NCI-H2227 treated with DMSO at 0.1 percent for 48 hours (cell line): ENCODE measurements around the gene PIAS1.
"Not testable (repeated sequence)": the region's sequence is repeated elsewhere in the genome, so short reads cannot be mapped to it uniquely, and the experiment has no call there.

Source experiments
- DNase-seq: peaks from one replicate; lab custom pipeline; 2025; lab: John Stamatoyannopoulos, UW

The PIAS1 gene

GRCh38 chr15:68204361-68204760 lies 150.2 kb downstream of the PIAS1 start:
- DNase-seq, result no peak

DNA sequence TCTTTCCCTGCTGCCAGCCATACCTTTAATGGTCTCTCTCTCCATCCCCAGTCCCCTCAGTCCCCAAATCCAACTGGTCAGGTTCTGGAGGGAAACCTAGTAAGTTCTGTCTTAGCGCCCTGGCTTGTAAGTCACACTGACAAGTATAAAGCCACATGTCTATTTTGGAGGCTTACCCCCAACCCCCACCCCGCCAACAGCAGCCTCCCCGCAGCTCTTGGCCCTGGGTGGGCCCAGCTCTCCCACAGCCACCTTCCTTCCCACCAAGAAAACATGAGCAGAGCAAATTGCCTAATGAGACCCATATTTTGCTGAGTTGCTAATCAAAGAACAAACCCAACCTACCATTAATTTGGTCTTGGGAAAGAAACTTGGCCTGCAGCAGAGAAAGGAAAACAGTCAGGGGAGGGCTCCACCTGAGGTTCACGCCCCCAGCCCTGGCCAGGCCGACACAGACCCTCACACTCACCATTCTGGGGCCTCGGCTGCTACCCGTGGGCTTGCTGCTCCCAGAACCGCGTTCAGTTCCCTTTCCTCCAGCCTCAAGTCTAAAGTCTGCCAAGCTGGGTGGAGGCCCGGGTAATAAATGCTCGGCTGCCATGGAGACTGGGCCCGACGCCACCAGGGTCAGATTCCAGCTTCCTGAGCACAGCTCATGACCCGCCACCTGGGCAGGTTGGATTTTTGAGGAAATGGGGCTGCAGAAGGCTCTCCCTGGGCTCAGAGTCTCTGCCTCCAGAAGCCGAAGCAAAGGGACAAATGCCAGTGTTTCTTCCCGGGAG lies 150.9 kb downstream of the PIAS1 start, which contains the start of gene CALML4:
TSS of gene CALML4 (minus strand) at position 557 of the 782 bp plus-strand sequence. CDS start at position 472, 85 bp downstream.
- DNase-seq, result no peak

- DNase-seq, result no peak
Measured at GRCh38 chr15:68205558-68205944, 151.4 kb downstream of the PIAS1 start.

DNA sequence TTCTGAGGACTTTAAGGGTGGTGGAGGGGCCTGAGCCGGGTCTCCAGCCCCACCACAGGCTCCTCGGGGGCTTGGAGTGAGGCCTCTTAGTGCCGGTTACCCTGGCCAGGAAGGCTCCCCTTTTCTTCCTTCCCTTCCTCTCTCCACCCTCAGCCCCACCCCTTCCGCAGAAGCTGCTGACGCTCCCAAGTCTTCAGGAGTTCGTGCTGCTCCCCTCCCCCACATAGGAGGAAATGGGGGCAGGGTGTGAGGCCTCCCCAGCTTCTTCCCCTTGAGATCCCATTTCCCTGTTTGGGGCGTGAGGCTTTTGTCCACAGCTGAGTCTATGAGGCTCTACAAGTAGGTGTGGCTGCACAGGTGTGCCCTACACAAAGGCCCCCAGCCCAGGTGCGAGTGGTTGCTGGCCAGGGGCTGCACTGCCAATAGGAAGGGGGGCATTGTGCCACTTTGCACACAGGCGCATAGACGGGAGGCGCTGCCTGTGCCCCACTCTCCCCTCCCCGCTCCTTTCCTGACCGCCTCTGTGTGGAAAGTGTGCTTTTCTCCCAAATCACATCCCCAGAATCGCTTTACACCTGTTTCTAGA lies 151.9 kb downstream of the PIAS1 start:
- DNase-seq, result no peak

DNA sequence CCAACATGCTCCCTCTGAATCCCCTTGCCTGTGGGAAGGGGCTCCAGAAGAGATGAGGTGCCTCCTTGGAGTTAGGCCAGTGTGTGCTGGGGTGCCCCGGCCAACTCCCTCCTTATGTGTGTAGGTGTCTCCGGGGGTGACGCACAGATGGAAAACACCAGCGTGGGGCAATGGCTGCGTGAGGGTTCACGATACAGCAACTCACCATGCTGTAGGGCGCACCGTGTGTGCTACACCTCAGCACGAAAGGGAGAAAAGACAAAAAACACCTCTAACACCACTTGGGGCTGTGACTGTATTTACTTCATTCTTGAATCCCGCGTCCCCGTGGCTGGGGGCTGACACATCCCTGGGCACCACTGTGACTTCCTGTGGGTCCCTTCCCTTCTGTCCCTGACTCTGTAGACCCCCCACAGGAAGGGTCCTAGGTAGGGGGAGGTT lies 152.6 kb downstream of the PIAS1 start:
- DNase-seq, result no peak

GRCh38 chr15:68207176-68207935 lies 153.2 kb downstream of the PIAS1 start:
- no peak for DNase-seq

DNA sequence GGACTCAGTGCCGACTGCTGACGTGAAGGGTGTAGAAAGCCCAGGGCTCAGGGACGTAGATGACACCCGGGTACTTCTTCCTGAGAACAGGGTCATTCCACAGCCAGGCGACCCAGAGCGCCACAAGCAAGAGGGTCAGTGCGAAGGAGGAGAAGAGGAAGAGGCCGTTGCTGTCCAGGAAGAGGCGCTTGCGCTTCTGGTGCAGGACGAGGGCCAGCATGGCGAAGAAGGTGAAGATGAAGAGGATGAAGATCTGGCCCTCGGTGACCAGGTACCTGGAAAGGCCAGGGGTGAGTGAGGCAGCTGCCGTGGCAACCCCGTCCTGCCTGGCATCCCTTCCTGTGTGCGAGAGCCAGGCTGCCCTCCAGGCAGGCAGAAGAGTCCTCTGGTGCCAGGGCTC lies 154.0 kb downstream of the PIAS1 start:
- no peak for DNase-seq

- no peak for DNase-seq
Measured at GRCh38 chr15:68208636-68209240, 154.6 kb downstream of the PIAS1 start.

- DNase-seq, result no peak
Measured at GRCh38 chr15:68209272-68209671, 155.2 kb downstream of the PIAS1 start.

- no peak for DNase-seq
Measured at GRCh38 chr15:68209735-68210408, 155.8 kb downstream of the PIAS1 start.

- no peak for DNase-seq
Measured at GRCh38 chr15:68210409-68210756, 156.3 kb downstream of the PIAS1 start.

GRCh38 chr15:68210821-68211655 lies 156.9 kb downstream of the PIAS1 start:
- no peak for DNase-seq

GRCh38 chr15:68211656-68212320 lies 157.7 kb downstream of the PIAS1 start:
- no peak for DNase-seq

DNA sequence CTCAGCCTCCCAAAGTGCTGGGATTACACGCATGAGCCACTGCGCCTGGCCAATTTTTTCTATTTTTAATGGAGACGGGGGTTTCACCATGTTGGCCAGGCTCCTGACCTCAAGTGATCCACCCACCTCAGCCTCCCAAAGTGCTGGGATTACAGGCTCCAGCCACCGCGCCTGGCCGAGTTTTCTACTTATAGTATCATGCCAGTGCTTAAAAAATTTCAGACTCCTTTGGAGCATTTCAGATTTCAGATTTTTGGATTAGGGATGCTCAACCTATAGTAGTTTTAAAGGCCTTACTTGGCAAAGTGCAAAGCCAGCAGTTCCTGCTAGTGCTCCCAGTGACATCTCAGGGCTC lies 159.4 kb downstream of the PIAS1 start:
- not testable (repeated sequence) for DNase-seq

GRCh38 chr15:68213991-68214837 lies 160.1 kb downstream of the PIAS1 start:
- DNase-seq, result no peak

- DNase-seq, result no peak
Measured at GRCh38 chr15:68214838-68215254, 160.7 kb downstream of the PIAS1 start.

- DNase-seq, result no peak
Measured at GRCh38 chr15:68217341-68217740, 163.2 kb downstream of the PIAS1 start.

DNA sequence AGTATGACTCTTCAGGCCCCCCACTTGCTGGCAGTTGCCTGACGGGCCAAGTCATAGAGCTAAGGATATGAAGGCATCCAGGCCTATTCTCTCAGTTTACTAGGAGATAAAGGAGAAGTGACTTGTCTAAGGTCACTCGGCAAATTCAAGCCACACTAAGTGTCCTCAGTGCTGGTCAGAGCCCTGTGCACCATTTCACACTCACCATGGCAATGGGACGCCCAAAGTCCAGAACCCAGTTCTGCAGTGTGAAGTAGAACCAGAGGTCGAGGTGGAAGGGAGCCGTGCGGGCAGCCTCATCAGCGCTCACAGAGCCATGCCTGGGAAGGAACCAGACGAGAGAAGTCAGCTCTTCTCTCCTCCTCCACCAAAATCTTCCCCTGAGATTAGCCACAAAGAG lies 164.2 kb downstream of the PIAS1 start:
- no peak for DNase-seq
